Measurements from ENCODE around the gene RBM23. TPM values are rescaled to one million over a fixed set of nuclear protein-coding genes. Genes with fewer than 3 reads are reported as not detected.
"Not testable (repeated sequence)": the region's sequence is repeated elsewhere in the genome, so short reads cannot be mapped to it uniquely, and the experiment has no call there.

RBM23 gene
- total RNA-seq, 3 donors from 2014 or later (not counting 1 experiment from before 2014, with no cell fraction given): 86.4 to 120 (median 108) TPM

GRCh38 chr14:22854963-22855724, 63.8 kb downstream of the RBM23 start:
- Histone ChIP-seq H3K36me3 (ENCODE audit: control insufficient read depth, insufficient read depth, low read length) (no peaks in the 10 kb centered on the region), H3K27ac (ENCODE audit: low read length) (no peak overlapping the region), H3K9me3 (ENCODE audit: control insufficient read depth, insufficient read depth, low read length) (no peaks in the 10 kb centered on the region), H3K4me1 (ENCODE audit: control insufficient read depth, insufficient read depth, low read length) (peaks cover 30% of the 10 kb centered on the region), H3K27me3 (ENCODE audit: control insufficient read depth, insufficient read depth, low read length) (peaks cover 38% of the 10 kb centered on the region), H3K4me3 (ENCODE audit: low read length) (no peak overlapping the region)
- Mint-ChIP-seq H3K4me1 (peaks cover 11 to 16% of the 10 kb centered on the region in 2 donors), H3K27ac (no peak overlapping the region), H3K4me3 (no peak overlapping the region), H3K36me3 (no peaks in the 10 kb centered on the region), H3K9me3 (no peaks in the 10 kb centered on the region), H3K27me3 (ENCODE audit: low read depth in 2 of 2) (peaks cover 13 to 20% of the 10 kb centered on the region in 2 donors)
- DNase-seq: no peak
- 89% methylated on average over 7 of the region's 8 CpGs for WGBS (ENCODE audit: insufficient coverage)
- intact Hi-C loops (cut with micrococcal nuclease): loop anchor here (10.0 kb wide), 2 partner anchors 380 to 540 kb away; no protein-coding TSS in a partner anchor
- ATAC-seq: no peak
- TF ChIP-seq CTCF (IDR thresholded peaks at IDR 0.05): no peak

DNA sequence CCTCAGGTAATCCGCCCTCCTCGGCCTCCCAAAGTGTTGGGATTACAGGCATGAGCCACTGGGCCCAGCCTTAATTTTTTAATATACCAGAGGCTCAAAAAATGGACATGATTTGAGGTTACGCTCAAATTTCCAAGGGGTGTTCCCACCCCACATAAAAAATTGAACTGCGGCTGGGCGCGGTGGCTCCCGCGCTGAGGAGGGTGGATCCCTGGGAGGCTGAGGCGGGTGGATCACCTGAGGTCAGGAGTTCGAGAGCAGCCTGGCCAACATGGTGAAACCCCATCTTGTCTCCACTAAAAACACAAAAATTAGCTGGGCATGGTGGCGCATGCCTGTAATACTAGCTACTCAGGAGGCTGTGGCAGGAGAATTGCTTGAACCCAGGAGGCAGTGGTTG, 64.7 kb downstream of the RBM23 start:
- Histone ChIP-seq H3K27me3 (ENCODE audit: control insufficient read depth, insufficient read depth, low read length) (peaks cover 33% of the 10 kb centered on the region), H3K4me1 (ENCODE audit: control insufficient read depth, insufficient read depth, low read length) (peaks cover 30% of the 10 kb centered on the region)
- peaks cover 15 to 23% of the 10 kb centered on the region in 2 donors for H3K27me3 Mint-ChIP-seq (ENCODE audit: low read depth in 2 of 2)
- peaks cover 11 to 16% of the 10 kb centered on the region in 2 donors for H3K4me1 Mint-ChIP-seq
- H3K27ac Mint-ChIP-seq; DNase-seq; H3K36me3 Mint-ChIP-seq; ATAC-seq; H3K4me3 ChIP-seq (ENCODE audit: low read length); H3K27ac ChIP-seq (ENCODE audit: low read length); H3K9me3 ChIP-seq (ENCODE audit: control insufficient read depth, insufficient read depth, low read length); H3K9me3 Mint-ChIP-seq; H3K4me3 Mint-ChIP-seq; H3K36me3 ChIP-seq (ENCODE audit: control insufficient read depth, insufficient read depth, low read length): not testable (repeated sequence)
- intact Hi-C loops (cut with micrococcal nuclease): loop anchor here (10.0 kb wide), 2 partner anchors 379 to 539 kb away; no protein-coding TSS in a partner anchor
- WGBS (ENCODE audit: insufficient coverage): 94% methylated on average over 11 of the region's 11 CpGs

DNA sequence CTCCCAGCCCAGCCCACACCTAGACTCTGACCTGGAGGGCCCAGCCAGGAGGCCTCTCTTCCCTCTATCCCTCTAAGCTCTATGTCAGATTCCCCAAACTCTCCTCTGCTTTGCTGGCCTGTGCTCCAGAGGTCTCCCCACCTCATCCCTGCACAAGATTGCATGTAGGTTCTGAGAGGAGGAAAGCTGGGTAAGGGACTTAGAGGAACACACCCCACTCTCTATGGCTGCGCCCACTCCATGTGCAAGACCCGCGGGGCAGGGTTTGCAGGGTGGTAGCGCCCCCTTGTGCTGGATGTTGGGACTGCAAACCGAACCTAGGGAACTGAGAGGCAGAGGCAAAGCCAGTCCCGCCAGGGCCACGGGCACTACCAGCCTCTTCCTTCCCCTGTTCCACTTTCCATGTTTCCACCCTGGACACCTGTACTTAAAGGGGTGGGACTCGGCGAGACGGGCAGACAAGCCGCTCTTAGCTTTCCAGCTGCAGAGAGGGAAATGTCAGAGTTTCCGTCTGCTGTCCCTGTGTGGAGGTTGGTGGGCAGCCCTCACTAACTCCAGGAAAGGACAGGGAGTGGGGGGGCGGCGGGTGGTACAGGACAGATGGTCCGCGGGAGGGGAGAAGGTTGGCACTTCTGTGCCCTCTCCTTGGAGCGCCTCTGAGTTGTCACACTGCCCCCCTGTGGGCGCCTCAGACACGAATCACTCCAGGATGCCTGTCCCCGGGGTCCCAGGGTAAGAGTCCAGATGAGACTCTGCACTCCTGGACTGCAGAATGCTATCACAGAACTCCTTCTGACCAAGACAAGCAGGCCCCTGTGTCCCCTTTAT, 65.8 kb downstream of the RBM23 start:
- Mint-ChIP-seq H3K36me3 (no peaks in the 10 kb centered on the region), H3K27me3 (ENCODE audit: low read depth in 2 of 2) (peaks cover 24 to 29% of the 10 kb centered on the region in 2 donors), H3K4me3 (peak overlapping the region; percentile 75), H3K9me3 (no peaks in the 10 kb centered on the region), H3K27ac (peak overlapping the region in 1 of 2 donors; percentile 78), H3K4me1 (peaks cover 4 to 9% of the 10 kb centered on the region in 2 donors)
- Histone ChIP-seq H3K4me1 (ENCODE audit: control insufficient read depth, insufficient read depth, low read length) (peaks cover 21% of the 10 kb centered on the region), H3K4me3 (ENCODE audit: low read length) (peak overlapping the region; percentile 45), H3K36me3 (ENCODE audit: control insufficient read depth, insufficient read depth, low read length) (no peaks in the 10 kb centered on the region), H3K27me3 (ENCODE audit: control insufficient read depth, insufficient read depth, low read length) (peaks cover 29% of the 10 kb centered on the region), H3K27ac (ENCODE audit: low read length) (no peak overlapping the region), H3K9me3 (ENCODE audit: control insufficient read depth, insufficient read depth, low read length) (no peaks in the 10 kb centered on the region)
- 3% methylated on average over 20 of the region's 20 CpGs for WGBS (ENCODE audit: insufficient coverage)
- intact Hi-C loops (cut with micrococcal nuclease): loop anchor here (1.0 to 10.0 kb wide), 6 partner anchors 30 to 538 kb away; no protein-coding TSS in a partner anchor
- peak; percentile 97 for TF ChIP-seq CTCF (IDR thresholded peaks at IDR 0.05)
- ATAC-seq (peak; percentile 93 to 95 (median 94)), DNase-seq (peak; percentile 89 to 90)

- no peaks in the 10 kb centered on the region for H3K36me3 ChIP-seq (ENCODE audit: control insufficient read depth, insufficient read depth, low read length)
- no peak overlapping the region for H3K27ac ChIP-seq (ENCODE audit: low read length)
- peaks cover 0 to 7% of the 10 kb centered on the region in 2 donors for H3K4me1 Mint-ChIP-seq
- DNase-seq (no peak), ATAC-seq (no peak)
- H3K4me3 ChIP-seq (ENCODE audit: low read length): no peak overlapping the region
- no peaks in the 10 kb centered on the region for H3K36me3 Mint-ChIP-seq
- no peak for TF ChIP-seq CTCF (IDR thresholded peaks at IDR 0.05)
- peaks cover 28% of the 10 kb centered on the region for H3K27me3 ChIP-seq (ENCODE audit: control insufficient read depth, insufficient read depth, low read length)
- intact Hi-C loops (cut with micrococcal nuclease): loop anchor here (10.0 kb wide), 2 partner anchors 378 to 538 kb away; no protein-coding TSS in a partner anchor
- peaks cover 24 to 28% of the 10 kb centered on the region in 2 donors for H3K27me3 Mint-ChIP-seq (ENCODE audit: low read depth in 2 of 2)
- H3K4me3 Mint-ChIP-seq: no peak overlapping the region
- H3K27ac Mint-ChIP-seq: peak overlapping the region in 1 of 2 donors; percentile 78
- H3K4me1 ChIP-seq (ENCODE audit: control insufficient read depth, insufficient read depth, low read length): peaks cover 22% of the 10 kb centered on the region
- no peaks in the 10 kb centered on the region for H3K9me3 Mint-ChIP-seq
- WGBS (ENCODE audit: insufficient coverage): no CpG with 5 or more reads among the region's 2 CpGs
- H3K9me3 ChIP-seq (ENCODE audit: control insufficient read depth, insufficient read depth, low read length): no peaks in the 10 kb centered on the region
Observed at GRCh38 chr14:22852599-22852939, 66.4 kb downstream of the RBM23 start.

DNA sequence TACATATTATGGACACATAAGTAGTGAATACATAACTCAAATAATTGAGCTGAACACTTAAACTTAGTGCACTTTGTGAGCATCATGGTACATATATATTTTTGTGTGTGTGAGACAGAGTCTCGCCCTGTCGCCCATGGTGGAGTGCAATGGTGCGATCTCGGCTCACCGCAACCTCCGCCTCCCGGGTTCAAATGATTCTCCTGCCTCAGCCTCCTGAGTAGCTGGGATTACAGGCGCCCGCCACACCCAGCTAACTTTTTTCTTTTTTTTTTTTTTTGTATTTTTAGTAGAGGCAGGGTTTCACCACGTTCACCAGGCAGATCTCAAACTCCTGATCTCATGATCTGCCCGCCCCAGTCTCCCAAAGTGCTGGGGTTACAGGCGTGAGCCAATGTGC, 66.8 kb downstream of the RBM23 start:
- H3K27ac Mint-ChIP-seq; H3K4me3 ChIP-seq (ENCODE audit: low read length); H3K36me3 ChIP-seq (ENCODE audit: control insufficient read depth, insufficient read depth, low read length); DNase-seq; ATAC-seq; H3K4me1 Mint-ChIP-seq; H3K9me3 Mint-ChIP-seq; H3K36me3 Mint-ChIP-seq; H3K27ac ChIP-seq (ENCODE audit: low read length); H3K4me3 Mint-ChIP-seq; H3K9me3 ChIP-seq (ENCODE audit: control insufficient read depth, insufficient read depth, low read length): not testable (repeated sequence)
- Histone ChIP-seq H3K27me3 (ENCODE audit: control insufficient read depth, insufficient read depth, low read length) (peaks cover 27% of the 10 kb centered on the region), H3K4me1 (ENCODE audit: control insufficient read depth, insufficient read depth, low read length) (peaks cover 22% of the 10 kb centered on the region)
- peaks cover 24 to 26% of the 10 kb centered on the region in 2 donors for H3K27me3 Mint-ChIP-seq (ENCODE audit: low read depth in 2 of 2)
- no CpG with 5 or more reads among the region's 12 CpGs for WGBS (ENCODE audit: insufficient coverage)
- intact Hi-C loops (cut with micrococcal nuclease): loop anchor here (10.0 kb wide), 2 partner anchors 377 to 537 kb away; no protein-coding TSS in a partner anchor

Data from natural killer cell (primary cell).